Stimulated activated CD4-positive, alpha-beta T cell treated with anti-CD3 and anti-CD28 coated beads, TNF-alpha, amount 100 ng/mL, for 48 hours (primary cell): ENCODE data around the gene ERICH2.

ENCODE experiments used
- DNase-seq, 3 donors: peaks; one replicate each; pipeline ENCODE4 v3.0.0-alpha.2; 2020; ENCODE audit warnings: low read depth in 3 of 3

The ERICH2 gene

DNA sequence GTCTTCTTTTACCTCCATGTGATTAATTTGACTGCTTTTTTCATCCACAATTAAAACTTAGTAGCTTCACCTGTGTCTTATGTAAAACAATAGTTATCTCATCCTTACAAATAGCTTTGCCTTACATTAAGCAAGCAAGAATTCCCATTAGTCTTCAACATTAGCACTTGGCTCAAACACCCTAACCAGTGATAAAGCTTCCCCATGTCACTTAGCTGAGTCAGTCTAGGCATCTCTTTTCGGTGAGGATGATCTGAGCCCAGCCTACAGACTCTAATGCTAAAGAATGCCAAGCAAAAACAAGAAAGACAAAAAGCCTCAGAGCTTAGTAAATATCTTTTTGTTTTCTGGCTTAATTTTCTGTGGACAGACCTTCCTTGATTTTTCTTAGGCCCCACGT, 72.6 kb downstream of the ERICH2 start:
- DNase-seq, result no peak

DNA sequence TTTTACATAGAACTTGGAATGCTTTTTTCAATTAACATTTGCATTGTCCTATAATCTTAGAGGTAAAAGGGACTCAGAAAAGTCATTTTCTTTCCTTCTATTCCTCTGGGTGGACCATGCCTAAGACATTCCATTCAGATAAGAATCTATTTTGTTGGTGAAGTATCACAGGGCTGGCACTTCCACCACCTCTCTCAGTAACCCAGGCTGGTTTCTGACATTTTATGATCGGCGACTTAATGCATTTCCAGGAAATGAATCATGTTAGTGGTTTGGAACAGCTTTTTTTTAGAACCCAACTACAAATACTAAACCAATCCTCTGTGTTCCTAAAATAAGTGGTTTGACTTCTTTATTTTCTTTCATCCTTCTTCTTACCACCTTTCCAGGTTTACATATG, 73.5 kb downstream of the ERICH2 start:
- no peak for DNase-seq

DNA sequence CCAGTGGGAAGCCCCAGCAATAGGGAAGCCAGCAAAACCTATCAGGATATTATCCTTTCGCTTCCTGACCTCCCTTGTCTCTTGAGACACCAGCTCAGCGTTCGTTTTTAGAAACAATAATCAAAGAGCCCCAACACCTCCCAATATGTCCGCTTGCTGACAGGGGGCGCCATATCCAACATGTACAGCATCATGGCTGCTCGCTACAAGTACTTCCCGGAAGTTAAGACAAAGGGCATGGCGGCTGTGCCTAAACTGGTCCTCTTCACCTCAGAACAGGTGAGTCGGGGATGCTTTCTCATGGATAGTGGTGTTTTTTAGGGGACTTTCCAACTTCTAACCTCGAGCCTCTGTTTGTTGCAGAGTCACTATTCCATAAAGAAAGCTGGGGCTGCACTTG, 75.2 kb downstream of the ERICH2 start:
- peak in 1 of 3 donors; percentile 10 for DNase-seq

DNA sequence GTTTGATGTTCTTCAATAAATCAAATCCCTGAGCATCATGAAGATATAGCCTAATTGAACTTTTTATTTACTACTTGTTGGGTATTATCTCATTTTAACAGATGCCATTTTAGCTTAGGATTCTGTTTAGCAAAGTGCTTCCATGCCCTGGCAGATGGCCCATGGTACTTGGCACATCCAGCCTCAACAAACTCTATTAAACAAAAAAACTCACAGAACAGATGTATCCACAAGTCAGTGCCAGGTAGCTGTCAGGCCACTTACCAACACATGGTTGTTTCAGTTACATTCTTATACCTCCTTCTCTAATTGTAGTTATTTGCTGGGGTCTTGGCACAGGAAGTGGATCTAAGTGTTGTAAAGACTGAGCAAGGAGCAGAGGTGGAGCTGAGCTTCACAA, 76.1 kb downstream of the ERICH2 start:
- no peak for DNase-seq

DNA sequence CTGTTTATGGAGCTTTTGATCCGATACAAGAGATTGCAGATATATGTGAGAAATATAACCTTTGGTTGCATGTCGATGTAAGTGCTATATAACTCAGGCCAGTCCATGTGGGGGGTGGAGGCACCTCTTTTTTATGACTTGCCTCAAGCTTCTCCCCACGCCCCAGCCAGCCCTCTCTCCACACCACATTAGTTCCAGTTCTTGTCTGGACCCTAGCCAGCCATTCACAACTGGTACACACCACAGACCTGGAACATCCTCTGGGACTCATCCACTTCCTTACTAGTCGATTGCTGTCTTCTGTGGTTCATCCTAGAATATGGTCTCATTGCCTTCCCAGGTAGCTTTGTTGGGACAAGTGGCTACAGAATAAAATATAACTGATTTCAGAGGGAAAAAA, 77.5 kb downstream of the ERICH2 start:
- DNase-seq, result no peak
